PC-3 (cell line): ENCODE data around the gene ATG4C. TPM values are rescaled to one million over a fixed set of nuclear protein-coding genes. Genes with fewer than 3 reads are reported as not detected.
"Not testable (repeated sequence)": the region's sequence is repeated elsewhere in the genome, so short reads cannot be mapped to it uniquely, and the experiment has no call there.

Experiments used
- ATAC-seq: fragments of 200-7000 bp; cut with Tn5 transposase; 2 replicates; pipeline ENCODE4 v1.9.1; 2020; ENCODE audit warnings: mild to moderate bottlenecking, moderate library complexity
- BruUV-seq: library from RNA; stranded (reverse); fragments of 400-500 nt; replicated peaks from 2 replicates; lab custom pipeline; 2021; lab: Mats Ljungman, UMichigan
- CTCF ChIA-PET: fragments of 300-600 bp; sonication (Branson Sonifier 250); formaldehyde crosslinking; loops from one replicate; lab custom pipeline; 2022; ENCODE audit warnings: antibody characterized with exemption; lab: Charles Lee
- POLR2A ChIA-PET: fragments of 300-600 bp; sonication (Branson Sonifier 250); formaldehyde crosslinking; loops from one replicate; lab custom pipeline; 2022; ENCODE audit warnings: antibody characterized with exemption; ENCODE audit not compliant: unreplicated experiment; lab: Charles Lee
- DNase-seq: peaks from one replicate; pipeline ENCODE4 v3.0.0-alpha.2; 2015
- H2AFZ ChIP-seq: fragments of 300-600 bp; sonication (generic); 2 replicates; pipeline ENCODE4 v1.6.0; 2016; ENCODE audit warnings: antibody characterized with exemption, low read length
- H3F3A ChIP-seq: fragments of 300-600 bp; sonication (generic); one replicate; pipeline ENCODE4 v1.6.0; 2017; ENCODE audit warnings: antibody characterized with exemption, low read length, control low read depth, mild to moderate bottlenecking; ENCODE audit not compliant: unreplicated experiment
- H3K27ac ChIP-seq: fragments of 300-600 bp; sonication (generic); 2 replicates; pipeline ENCODE4 v1.5.1; 2016; ENCODE audit warnings: mild to moderate bottlenecking, low read length
- H3K27me3 ChIP-seq: fragments of 300-600 bp; sonication (generic); 2 replicates; pipeline ENCODE4 v1.6.1; 2016; ENCODE audit warnings: low read length, mixed read lengths
- H3K36me3 ChIP-seq: fragments of 300-600 bp; sonication (generic); 2 replicates; pipeline ENCODE4 v1.6.1; 2016; ENCODE audit warnings: low read depth, mixed run types, low read length, mixed read lengths
- H3K4me1 ChIP-seq: fragments of 300-600 bp; sonication (generic); 2 replicates; pipeline ENCODE4 v1.5.1; 2016; ENCODE audit warnings: low read length; ENCODE audit not compliant: insufficient read depth
- H3K4me2 ChIP-seq: fragments of 300-600 bp; sonication (generic); 2 replicates; pipeline ENCODE4 v1.6.0; 2016; ENCODE audit warnings: low read length
- H3K4me3 ChIP-seq: fragments of 300-600 bp; sonication (generic); 2 replicates; pipeline ENCODE4 v1.5.1; 2016; ENCODE audit warnings: mild to moderate bottlenecking, low read length, mixed read lengths
- H3K79me2 ChIP-seq: fragments of 300-600 bp; sonication (generic); 2 replicates; pipeline ENCODE4 v1.6.1; 2017; ENCODE audit warnings: low read length, mixed read lengths
- H3K9ac ChIP-seq: fragments of 300-600 bp; sonication (generic); 2 replicates; pipeline ENCODE4 v1.6.0; 2016; ENCODE audit warnings: mild to moderate bottlenecking, low read length
- H3K9me2 ChIP-seq: fragments of 300-600 bp; sonication (generic); replicated peaks from 2 replicates; pipeline ENCODE4 v1.6.1; 2016; ENCODE audit warnings: mixed run types, low read length, mixed read lengths
- H3K9me3 ChIP-seq: fragments of 300-600 bp; sonication (generic); 2 replicates; pipeline ENCODE4 v1.6.1; 2016; ENCODE audit warnings: low read length, mixed read lengths
- H4K20me1 ChIP-seq: fragments of 300-600 bp; sonication (generic); 2 replicates; pipeline ENCODE4 v1.6.1; 2016; ENCODE audit warnings: low read length, mixed read lengths
- EZH2 ChIP-seq: fragments of 300-600 bp; sonication (generic); IDR thresholded peaks from one replicate; pipeline ENCODE4 v1.6.1; 2017; ENCODE audit warnings: antibody characterized with exemption, mild to moderate bottlenecking, low read length; ENCODE audit not compliant: unreplicated experiment
- EZH2phosphoT487 ChIP-seq: fragments of 300-600 bp; sonication (generic); IDR thresholded peaks from 2 replicates; pipeline ENCODE4 v1.6.1; 2018; ENCODE audit warnings: mild to moderate bottlenecking, antibody characterized with exemption, low read length, borderline replicate concordance
- intact Hi-C: fragments of 100-400 bp; cut with micrococcal nuclease; formaldehyde crosslinking; loops from 2 replicates; pipeline ENCODE4 v1.9.0; 2023
- total RNA-seq: library from RNA; depleted of rRNA; stranded (reverse); fragments of >200 nt; gene quantifications from 2 replicates; pipeline ENCODE4 v1.2.3, GENCODE V29; 2014
- TF ChIP-seq, protein P1 (sequence below): fragments of 300-600 bp; sonication (generic); conservative IDR thresholded peaks from 2 replicates; pipeline ENCODE4 v1.5.1; 2017; ENCODE audit warnings: antibody characterized with exemption, low read depth, mild to moderate bottlenecking, low read length

The ATG4C gene
- total RNA-seq, 1 experiment from 2014 or later, result 8.8 TPM

DNA sequence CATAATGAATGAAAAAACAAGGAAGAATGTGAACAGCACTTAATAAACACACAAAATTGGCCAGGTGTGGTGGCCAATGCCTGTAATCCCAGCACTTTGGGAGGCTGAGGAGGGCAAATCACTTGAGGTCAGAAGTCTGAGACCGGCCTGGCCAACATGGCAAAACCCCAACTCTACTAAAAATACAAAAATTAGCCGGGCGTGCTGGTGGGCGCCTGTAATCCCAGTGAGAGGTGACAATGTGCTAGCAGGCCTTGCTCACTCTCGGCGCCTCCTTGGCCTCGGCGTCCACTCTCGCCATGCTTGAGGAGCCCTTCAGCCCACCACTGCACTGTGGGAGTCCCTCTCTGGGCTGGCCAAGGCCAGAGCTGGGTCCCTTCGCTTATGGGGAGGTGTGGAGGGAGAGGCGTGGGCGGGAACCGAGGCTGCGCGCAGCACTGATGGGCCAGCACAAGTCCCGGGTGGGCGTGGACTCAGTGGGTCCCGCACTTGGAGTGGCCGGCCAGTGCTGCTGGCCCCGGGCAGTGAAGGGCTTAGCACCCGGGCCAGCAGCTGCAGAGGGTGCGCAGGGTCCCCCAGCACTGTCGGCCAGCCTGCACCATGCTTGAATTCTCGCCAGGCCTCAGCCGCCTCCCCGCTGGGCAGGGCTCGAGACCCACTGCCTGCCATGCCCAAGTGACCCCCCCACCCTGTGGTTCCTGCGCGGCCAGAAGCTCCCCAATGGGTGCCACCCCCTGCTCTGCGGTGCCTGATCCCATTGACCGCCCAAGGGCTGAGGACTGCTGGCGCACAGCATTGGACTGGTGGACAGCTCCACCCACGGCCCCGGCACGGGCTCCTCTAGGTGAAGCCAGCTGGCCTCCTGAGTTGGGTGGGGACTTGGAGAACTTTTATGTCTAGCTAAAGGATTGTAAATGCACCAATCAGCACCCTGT lies 30.6 kb upstream of the ATG4C start:
- H3K9me3 ChIP-seq, result no peaks in the 10 kb centered on the region
- H3K4me3 ChIP-seq, result no peak overlapping the region
- POLR2A ChIA-PET, result interaction anchor here (0.6 kb wide), 1 partner anchor 214 kb away, joined by 3 read pairs; no protein-coding TSS in a partner anchor
- no peaks in the 10 kb centered on the region for H3K27me3 ChIP-seq
- no peak overlapping the region for H2AFZ ChIP-seq
- no peak overlapping the region for H3K9ac ChIP-seq
- no peaks in the 10 kb centered on the region for H3K4me1 ChIP-seq
- H3K9me2 ChIP-seq, result no peaks in the 10 kb centered on the region
- BruUV-seq, result no TSS peak
- no peaks in the 10 kb centered on the region for H4K20me1 ChIP-seq
- H3K36me3 ChIP-seq, result no peaks in the 10 kb centered on the region
- H3F3A ChIP-seq, result no peaks in the 10 kb centered on the region
- CTCF ChIA-PET, result no interaction called here
- H3K4me2 ChIP-seq, result no peak overlapping the region
- intact Hi-C loops, result no loop called here
- no peak for DNase-seq
- no peak for ATAC-seq
- no peak for TF ChIP-seq EZH2phosphoT487
- TF ChIP-seq, protein P1, sequence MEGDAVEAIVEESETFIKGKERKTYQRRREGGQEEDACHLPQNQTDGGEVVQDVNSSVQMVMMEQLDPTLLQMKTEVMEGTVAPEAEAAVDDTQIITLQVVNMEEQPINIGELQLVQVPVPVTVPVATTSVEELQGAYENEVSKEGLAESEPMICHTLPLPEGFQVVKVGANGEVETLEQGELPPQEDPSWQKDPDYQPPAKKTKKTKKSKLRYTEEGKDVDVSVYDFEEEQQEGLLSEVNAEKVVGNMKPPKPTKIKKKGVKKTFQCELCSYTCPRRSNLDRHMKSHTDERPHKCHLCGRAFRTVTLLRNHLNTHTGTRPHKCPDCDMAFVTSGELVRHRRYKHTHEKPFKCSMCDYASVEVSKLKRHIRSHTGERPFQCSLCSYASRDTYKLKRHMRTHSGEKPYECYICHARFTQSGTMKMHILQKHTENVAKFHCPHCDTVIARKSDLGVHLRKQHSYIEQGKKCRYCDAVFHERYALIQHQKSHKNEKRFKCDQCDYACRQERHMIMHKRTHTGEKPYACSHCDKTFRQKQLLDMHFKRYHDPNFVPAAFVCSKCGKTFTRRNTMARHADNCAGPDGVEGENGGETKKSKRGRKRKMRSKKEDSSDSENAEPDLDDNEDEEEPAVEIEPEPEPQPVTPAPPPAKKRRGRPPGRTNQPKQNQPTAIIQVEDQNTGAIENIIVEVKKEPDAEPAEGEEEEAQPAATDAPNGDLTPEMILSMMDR, result no peak
- no peak for TF ChIP-seq EZH2
- no peaks in the 10 kb centered on the region for H3K79me2 ChIP-seq
- H3K27ac ChIP-seq, result no peak overlapping the region

DNA sequence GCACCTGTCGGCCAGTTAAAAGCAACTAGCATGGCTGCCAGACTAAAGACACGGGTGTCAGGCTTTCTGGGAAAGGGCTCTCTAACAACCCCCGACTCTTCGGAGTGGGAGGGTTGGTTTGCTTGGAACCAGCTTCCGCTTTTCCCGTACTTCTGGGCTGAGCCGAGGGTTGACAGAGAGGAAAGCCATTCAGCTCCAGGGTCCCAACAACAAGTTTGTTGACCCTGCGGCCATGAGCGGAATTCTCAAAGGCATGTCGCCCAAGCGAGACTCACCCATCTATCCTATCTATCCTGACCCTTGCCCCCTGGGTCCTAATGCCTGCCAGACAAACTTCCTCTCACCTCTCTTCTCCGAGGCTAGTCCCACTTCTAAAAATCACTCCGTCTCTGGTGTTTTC lies 29.0 kb upstream of the ATG4C start:
- H4K20me1 ChIP-seq, H3K4me3 ChIP-seq, intact Hi-C loops, H3K27ac ChIP-seq, DNase-seq, H3K36me3 ChIP-seq, ATAC-seq, H3K4me2 ChIP-seq, H3K27me3 ChIP-seq, H2AFZ ChIP-seq, H3K9me2 ChIP-seq, H3K9me3 ChIP-seq, H3F3A ChIP-seq, CTCF ChIA-PET, H3K4me1 ChIP-seq, BruUV-seq, H3K9ac ChIP-seq, H3K79me2 ChIP-seq, POLR2A ChIA-PET: not testable (repeated sequence)

DNA sequence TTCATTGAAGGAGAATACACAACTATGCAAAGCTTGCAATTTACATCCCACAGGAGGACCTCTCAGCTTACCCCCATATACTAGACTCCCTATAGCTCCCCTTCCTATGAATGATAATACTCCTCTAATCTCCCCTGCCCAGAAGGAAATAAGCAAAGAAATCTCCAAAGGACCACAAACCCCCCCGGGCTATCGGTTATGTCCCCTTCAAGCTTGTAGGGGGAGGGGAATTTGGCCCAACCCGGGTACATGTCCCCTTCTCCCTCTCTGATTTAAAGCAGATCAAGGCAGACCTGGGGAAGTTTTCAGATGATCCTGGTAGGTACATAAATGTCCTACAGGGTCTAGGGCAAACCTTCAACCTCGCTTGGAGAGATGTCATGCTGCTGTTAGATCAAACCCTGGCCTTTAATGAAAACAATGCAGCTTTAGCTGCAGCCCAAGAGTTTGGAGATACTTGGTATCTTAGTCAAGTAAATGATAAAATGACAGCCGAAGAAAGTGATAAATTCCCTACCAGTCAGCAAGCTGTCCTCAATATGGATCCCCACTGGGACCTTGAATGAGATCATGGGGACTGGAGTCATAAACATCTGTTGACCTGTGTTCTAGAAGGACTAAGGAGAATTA lies 27.6 kb upstream of the ATG4C start:
- H3F3A ChIP-seq, CTCF ChIA-PET, H3K79me2 ChIP-seq, H3K27ac ChIP-seq, H3K4me2 ChIP-seq, H2AFZ ChIP-seq, H3K9me3 ChIP-seq, BruUV-seq, intact Hi-C loops, POLR2A ChIA-PET, H3K36me3 ChIP-seq, H3K9me2 ChIP-seq, H3K9ac ChIP-seq, ATAC-seq, H3K4me1 ChIP-seq, DNase-seq, H3K4me3 ChIP-seq, H3K27me3 ChIP-seq, H4K20me1 ChIP-seq: not testable (repeated sequence)

DNA sequence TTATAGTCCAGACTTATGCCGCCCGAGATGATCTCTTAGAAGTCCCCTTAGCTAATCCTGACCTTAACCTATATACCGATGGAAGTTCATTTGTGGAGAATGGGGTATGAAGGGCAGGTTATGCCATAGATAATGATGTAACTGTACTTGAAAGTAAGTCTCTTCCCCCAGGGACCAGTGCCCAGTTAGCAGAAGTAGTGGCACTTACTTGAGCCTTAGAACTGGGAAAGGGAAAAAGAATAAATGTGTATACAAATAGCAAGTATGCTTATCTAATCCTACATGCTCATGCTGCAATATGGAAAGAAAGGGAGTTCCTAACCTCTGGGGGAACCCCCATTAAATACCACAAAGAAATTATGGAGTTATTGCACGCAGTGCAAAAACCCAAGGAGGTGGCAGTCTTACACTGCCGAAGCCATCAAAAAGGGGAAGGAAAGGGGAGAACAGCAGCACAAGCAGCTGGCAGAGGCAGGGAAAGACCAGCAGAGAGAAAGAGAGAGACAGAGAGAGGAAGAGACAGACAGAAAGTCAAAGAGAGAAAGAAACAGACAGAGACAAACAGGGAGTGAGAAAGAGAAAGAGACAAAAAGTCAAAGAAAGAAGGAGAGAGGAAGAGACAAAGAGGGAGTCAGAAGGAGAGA lies 24.6 kb upstream of the ATG4C start:
- intact Hi-C loops, H3K9me2 ChIP-seq, ATAC-seq, POLR2A ChIA-PET, H3K4me1 ChIP-seq, BruUV-seq, H2AFZ ChIP-seq, H3K9me3 ChIP-seq, H4K20me1 ChIP-seq, H3K27me3 ChIP-seq, H3F3A ChIP-seq, H3K4me3 ChIP-seq, H3K36me3 ChIP-seq, CTCF ChIA-PET, DNase-seq, H3K27ac ChIP-seq, H3K4me2 ChIP-seq, H3K79me2 ChIP-seq, H3K9ac ChIP-seq: not testable (repeated sequence)

DNA sequence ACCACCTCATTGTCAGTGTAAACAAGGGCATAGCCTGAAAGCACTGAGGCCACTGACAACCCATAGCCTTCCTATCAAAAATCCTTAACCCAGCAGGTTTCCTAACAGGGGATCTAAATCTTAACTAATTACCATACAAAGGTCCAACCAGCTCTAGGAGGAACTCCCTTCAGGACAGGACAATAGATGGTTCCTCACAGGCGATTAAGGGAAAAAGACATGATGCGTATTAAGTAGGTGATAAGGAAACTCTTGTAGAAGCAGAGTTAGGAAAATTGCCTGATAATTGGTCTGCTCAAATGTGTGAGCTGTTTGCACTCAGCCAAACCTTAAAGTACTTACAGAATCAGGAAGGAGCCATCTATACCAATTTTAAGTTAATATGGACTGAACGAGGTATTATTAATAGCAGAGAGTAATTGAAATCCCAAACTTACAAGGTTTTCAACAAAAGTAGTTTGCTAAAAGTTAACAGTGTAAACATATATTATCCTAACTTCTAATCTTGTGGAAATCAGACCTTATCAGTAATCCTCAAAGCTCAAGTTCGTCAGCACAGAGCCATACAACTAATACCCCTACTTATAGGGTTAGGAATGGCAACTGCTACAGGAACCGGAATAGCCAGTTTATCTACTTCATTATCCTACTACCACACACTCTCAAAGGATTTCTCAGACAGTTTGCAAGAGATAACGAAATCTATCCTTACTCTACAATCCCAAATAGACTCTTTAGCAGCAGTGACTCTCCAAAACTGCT lies 23.7 kb upstream of the ATG4C start:
- DNase-seq, BruUV-seq, H3K27me3 ChIP-seq, H3K79me2 ChIP-seq, H3K9me3 ChIP-seq, H3K9me2 ChIP-seq, intact Hi-C loops, H3K4me2 ChIP-seq, ATAC-seq, H2AFZ ChIP-seq, H3K4me1 ChIP-seq, H3F3A ChIP-seq, CTCF ChIA-PET, H3K36me3 ChIP-seq, H3K27ac ChIP-seq, H4K20me1 ChIP-seq, H3K9ac ChIP-seq, POLR2A ChIA-PET, H3K4me3 ChIP-seq: not testable (repeated sequence)
